HG03558 (cell line): ENCODE data around the gene SLC7A9.

Experiments
- ATAC-seq: cut with Tn5 transposase; IDR thresholded peaks from one replicate; pipeline ENCODE4 v1.9.1; 2021; ENCODE audit warnings: moderate number of reproducible peaks; ENCODE audit not compliant: unreplicated experiment; ENCODE audit errors: extremely low read depth

Gene SLC7A9

GRCh38 chr19:32869369-32869965 is at the start of gene SLC7A9:
TSS of gene SLC7A9 (minus strand) at chr19:32869767. CDS start at chr19:32868534, 1,233 bp downstream.
- no peak for ATAC-seq

GRCh38 chr19:32919365-32919764 is 49.8 kb upstream of the SLC7A9 start:
- no peak for ATAC-seq

- no peak for ATAC-seq
Measured at GRCh38 chr19:32917616-32917996, 48.0 kb upstream of the SLC7A9 start.

- ATAC-seq: no peak
Measured at GRCh38 chr19:32916969-32917615, 47.5 kb upstream of the SLC7A9 start.

- ATAC-seq: no peak
Measured at GRCh38 chr19:32914879-32915660, 45.5 kb upstream of the SLC7A9 start.

GRCh38 chr19:32911467-32911866 is 41.9 kb upstream of the SLC7A9 start:
- ATAC-seq: no peak

GRCh38 chr19:32910874-32911273 is 41.3 kb upstream of the SLC7A9 start:
- no peak for ATAC-seq

GRCh38 chr19:32910094-32910493 is 40.5 kb upstream of the SLC7A9 start:
- no peak for ATAC-seq

- ATAC-seq: no peak
Measured at GRCh38 chr19:32909257-32909656, 39.7 kb upstream of the SLC7A9 start.

GRCh38 chr19:32908641-32909190 is 39.1 kb upstream of the SLC7A9 start:
- no peak for ATAC-seq

GRCh38 chr19:32902448-32902847 is 32.9 kb upstream of the SLC7A9 start:
- ATAC-seq: no peak

- ATAC-seq: no peak
Measured at GRCh38 chr19:32901504-32902161, 32.1 kb upstream of the SLC7A9 start.

- no peak for ATAC-seq
Measured at GRCh38 chr19:32896516-32897214, 27.1 kb upstream of the SLC7A9 start.

GRCh38 chr19:32895384-32895783 is 25.8 kb upstream of the SLC7A9 start:
- no peak for ATAC-seq

GRCh38 chr19:32891609-32892008 is 22.0 kb upstream of the SLC7A9 start:
- ATAC-seq: no peak

- ATAC-seq: no peak
Measured at GRCh38 chr19:32890841-32891240, 21.3 kb upstream of the SLC7A9 start.

- ATAC-seq: no peak
Measured at GRCh38 chr19:32890326-32890725, 20.8 kb upstream of the SLC7A9 start.

- ATAC-seq: no peak
Measured at GRCh38 chr19:32889137-32889934, 19.8 kb upstream of the SLC7A9 start.

- ATAC-seq: no peak
Measured at GRCh38 chr19:32887572-32888215, 18.1 kb upstream of the SLC7A9 start.
